Uterus (tissue), 4 donors: ENCODE measurements around the gene ATXN10. TPM values are rescaled to one million over a fixed set of nuclear protein-coding genes. Genes with fewer than 3 reads are reported as not detected.
A peak's percentile ranks its signal among the peaks of the same experiment; 100 is the strongest.

ENCODE experiments used
- DNase-seq, 2 donors: peaks; one replicate each; pipeline ENCODE4 v3.0.0-alpha.2; 2019 to 2020
- H3K27ac ChIP-seq, 2 donors: fragments of 200-600 bp; sonication (generic); 1 replicate in 1 of 2; 2 replicates in 1 of 2; pipeline ENCODE4 v1.5.1; 2016 to 2018
- H3K27me3 ChIP-seq, 2 donors: fragments of 200-600 bp; sonication (generic); one replicate each; pipeline ENCODE4 v1.5.1; 2018 to 2019; ENCODE audit warnings: control low read depth in 1 of 2
- H3K36me3 ChIP-seq, 2 donors: fragments of 200-600 bp; sonication (generic); one replicate each; pipeline ENCODE4 v1.5.1; 2019; ENCODE audit warnings: control low read depth in 1 of 2
- H3K4me1 ChIP-seq, 2 donors: fragments of 200-600 bp; sonication (generic); one replicate each; pipeline ENCODE4 v1.5.1; 2018 to 2019; ENCODE audit warnings: control low read depth in 1 of 2
- H3K4me3 ChIP-seq, 2 donors: fragments of 200-600 bp; sonication (generic); 1 replicate in 1 of 2; 2 replicates in 1 of 2; pipeline ENCODE4 v1.5.1; 2018 to 2019; ENCODE audit warnings: mild to moderate bottlenecking in 1 of 2
- H3K9me3 ChIP-seq, 2 donors: fragments of 200-600 bp; sonication (generic); one replicate each; pipeline ENCODE4 v1.5.1; 2019; ENCODE audit warnings: control low read depth in 1 of 2
- CTCF ChIP-seq, 4 experiments: fragments of 200-600 bp in 2 of 4; fragments of 450-650 bp in 2 of 4; sonication (generic) in 2 of 4; IDR thresholded peaks; one replicate each; pipeline ENCODE4 v1.5.1; 2016 to 2019; ENCODE audit warnings: antibody characterized with exemption in 4 of 4, mild to moderate bottlenecking in 2 of 4, moderate library complexity in 1 of 4
- POLR2A ChIP-seq, 2 donors: fragments of 450-650 bp; IDR thresholded peaks; one replicate each; pipeline ENCODE4 v1.6.1; 2016; ENCODE audit warnings: antibody characterized with exemption in 2 of 2, mild to moderate bottlenecking in 1 of 2, moderate library complexity in 1 of 2
- intact Hi-C: fragments of 100-400 bp; cut with DNase I; formaldehyde crosslinking; loops from one replicate; pipeline ENCODE4 v1.15.1; 2023; ENCODE audit warnings: low total_unique reads
- total RNA-seq, 4 donors: library from RNA; depleted of rRNA in 3 of 4; stranded (reverse); fragments of >200 nt in 3 of 4; gene quantifications; one replicate each; pipeline versions ENCODE4 v1.1.0 to v1.2.4, GENCODE V29; 2014 to 2023
- donor health status: DM: yes; HTN: yes; CAD: no.

The ATXN10 gene
- total RNA-seq, 4 donors from 2014 or later: 251 to 258 (median 253) TPM

- H3K36me3 ChIP-seq: no peaks in the 10 kb centered on the region
- TF ChIP-seq POLR2A (IDR thresholded peaks at IDR 0.05) (no peak), CTCF (IDR thresholded peaks at IDR 0.05) (no peak)
- H3K27me3 ChIP-seq: no peaks in the 10 kb centered on the region
- no peak overlapping the region for H3K4me3 ChIP-seq
- no peaks in the 10 kb centered on the region for H3K4me1 ChIP-seq
- no peaks in the 10 kb centered on the region for H3K9me3 ChIP-seq
- DNase-seq: no peak
- H3K27ac ChIP-seq: peak overlapping the region in 1 of 2 donors; percentile 26
- intact Hi-C loops: no loop called here
Measured at GRCh38 chr22:45639747-45640102, 31.9 kb upstream of the ATXN10 start.

GRCh38 chr22:45640291-45640940, 31.2 kb upstream of the ATXN10 start:
- no peak overlapping the region for H3K27ac ChIP-seq
- no peaks in the 10 kb centered on the region for H3K9me3 ChIP-seq
- intact Hi-C loops: no loop called here
- DNase-seq: no peak
- no peak for TF ChIP-seq POLR2A (IDR thresholded peaks at IDR 0.05)
- TF ChIP-seq CTCF (IDR thresholded peaks at IDR 0.05): no peak
- H3K36me3 ChIP-seq: no peaks in the 10 kb centered on the region
- H3K27me3 ChIP-seq: no peaks in the 10 kb centered on the region
- H3K4me3 ChIP-seq: no peak overlapping the region
- no peaks in the 10 kb centered on the region for H3K4me1 ChIP-seq

GRCh38 chr22:45640941-45641621, 30.6 kb upstream of the ATXN10 start:
- H3K27me3 ChIP-seq: no peaks in the 10 kb centered on the region
- intact Hi-C loops: no loop called here
- no peak for DNase-seq

GRCh38 chr22:45642986-45643385, 28.6 kb upstream of the ATXN10 start:
- TF ChIP-seq CTCF (IDR thresholded peaks at IDR 0.05): no peak
- TF ChIP-seq POLR2A (IDR thresholded peaks at IDR 0.05): no peak
- Histone ChIP-seq H3K27me3 (no peaks in the 10 kb centered on the region), H3K9me3 (no peaks in the 10 kb centered on the region), H3K4me1 (no peaks in the 10 kb centered on the region), H3K36me3 (no peaks in the 10 kb centered on the region), H3K4me3 (no peak overlapping the region), H3K27ac (no peak overlapping the region)
- DNase-seq: no peak
- intact Hi-C loops: no loop called here

More at GRCh38 chr22:45640941-45641621, 30.6 kb upstream of the ATXN10 start:
- H3K9me3 ChIP-seq: no peaks in the 10 kb centered on the region
- H3K4me3 ChIP-seq: no peak overlapping the region
- H3K27ac ChIP-seq: no peak overlapping the region
- TF ChIP-seq CTCF (IDR thresholded peaks at IDR 0.05): no peak
- TF ChIP-seq POLR2A (IDR thresholded peaks at IDR 0.05): no peak
- no peaks in the 10 kb centered on the region for H3K4me1 ChIP-seq
- no peaks in the 10 kb centered on the region for H3K36me3 ChIP-seq

GRCh38 chr22:45644714-45645113, 26.9 kb upstream of the ATXN10 start:
- no peaks in the 10 kb centered on the region for H3K4me1 ChIP-seq
- no peaks in the 10 kb centered on the region for H3K36me3 ChIP-seq
- no peak for DNase-seq
- no peaks in the 10 kb centered on the region for H3K27me3 ChIP-seq
- H3K4me3 ChIP-seq: no peak overlapping the region
- no peaks in the 10 kb centered on the region for H3K9me3 ChIP-seq
- TF ChIP-seq POLR2A (IDR thresholded peaks at IDR 0.05): no peak
- H3K27ac ChIP-seq: no peak overlapping the region
- intact Hi-C loops: no loop called here
